ENCODE measurements around the gene CCDC89.
A peak's percentile ranks its signal among the peaks of the same experiment; 100 is the strongest.

The CCDC89 gene

GRCh38 chr11:85685820-85686459 lies at the start of gene CCDC89:
Gene CCDC89 (minus strand): TSS chr11:85686195. CDS start chr11:85686130, 65 bp downstream.
- DNase-seq = peak; percentile 91

GRCh38 chr11:85732965-85733364 lies 47.0 kb upstream of the CCDC89 start:
- DNase-seq = no peak

GRCh38 chr11:85726381-85726780 lies 40.4 kb upstream of the CCDC89 start:
- no peak for DNase-seq

DNA sequence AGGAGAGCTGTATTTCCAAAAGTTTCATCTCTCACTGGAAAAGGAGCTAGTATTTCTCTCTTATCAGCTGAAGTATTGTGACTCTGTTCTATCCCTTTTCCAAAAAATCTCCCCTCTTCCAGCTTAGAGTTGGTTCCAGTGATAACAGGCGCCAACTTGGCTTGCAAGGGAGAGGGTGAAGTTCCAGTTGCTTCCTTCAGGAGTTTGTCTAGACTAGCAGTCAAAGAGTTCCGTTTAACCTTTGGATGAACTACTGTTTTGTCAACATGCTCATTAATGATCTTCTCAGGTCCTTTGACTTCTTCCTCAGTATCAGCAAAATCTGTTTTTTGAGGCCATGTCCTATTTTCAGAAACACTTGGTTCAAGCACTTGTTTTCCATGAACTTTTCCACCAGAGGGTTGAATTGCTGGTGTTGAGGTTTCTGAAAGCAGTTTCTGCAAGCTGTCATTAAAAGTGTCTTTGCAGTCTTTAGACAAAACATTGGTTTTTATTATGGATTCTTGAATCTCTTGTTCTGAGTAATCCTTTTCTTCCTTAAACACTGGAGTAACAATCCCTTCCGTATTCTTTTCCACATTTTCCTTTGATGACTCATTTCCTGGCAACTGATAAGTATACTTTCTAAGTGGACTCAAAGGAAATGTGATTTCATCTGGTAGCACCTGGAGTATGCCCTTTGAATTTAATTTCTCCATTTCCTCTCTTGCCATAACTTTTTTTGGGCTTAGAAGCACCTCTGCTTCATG lies 39.7 kb upstream of the CCDC89 start:
- DNase-seq = no peak

GRCh38 chr11:85724748-85725465 lies 38.9 kb upstream of the CCDC89 start:
- DNase-seq = no peak

DNA sequence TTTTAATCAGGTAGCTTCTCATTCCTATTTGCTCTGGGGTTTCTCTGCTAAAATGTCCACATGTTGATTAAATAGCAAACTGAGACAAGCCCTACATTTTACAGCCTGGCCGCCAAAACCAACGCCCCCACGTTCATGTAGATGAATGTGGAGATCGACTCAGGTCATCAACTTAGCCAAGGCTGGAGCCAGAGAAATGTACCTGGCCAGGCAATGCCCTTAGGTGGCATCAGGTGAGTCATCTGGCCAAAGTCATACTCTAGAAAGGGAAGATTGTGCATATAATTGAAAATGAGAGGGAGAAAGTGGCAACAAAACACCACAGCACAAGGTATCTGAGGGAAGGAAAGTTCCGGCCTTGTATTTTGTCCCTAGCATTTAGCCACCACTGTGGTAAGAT lies 37.1 kb upstream of the CCDC89 start:
- DNase-seq = no peak

DNA sequence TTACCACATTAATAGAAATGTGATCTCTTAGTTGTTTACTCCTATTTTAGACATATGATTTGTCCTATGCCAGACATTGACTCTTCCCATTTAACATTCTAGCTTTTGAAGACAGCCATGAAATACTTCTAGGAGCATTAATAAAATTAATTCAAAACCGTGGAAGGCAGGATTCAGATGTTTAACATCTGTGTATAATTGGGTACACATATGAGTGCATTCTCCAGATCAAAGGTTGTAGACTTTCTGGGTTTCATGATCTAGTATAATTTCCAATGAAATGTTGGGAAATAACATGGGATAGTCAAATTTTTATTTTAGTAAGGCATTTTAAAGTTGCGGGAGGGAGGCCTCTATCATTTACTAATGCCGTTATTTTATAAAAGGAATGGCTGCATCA lies 35.2 kb upstream of the CCDC89 start:
- DNase-seq = no peak

- no peak for DNase-seq
Observed at GRCh38 chr11:85718991-85719807, 33.2 kb upstream of the CCDC89 start.

- no peak for DNase-seq
Observed at GRCh38 chr11:85718126-85718943, 32.3 kb upstream of the CCDC89 start.

DNA sequence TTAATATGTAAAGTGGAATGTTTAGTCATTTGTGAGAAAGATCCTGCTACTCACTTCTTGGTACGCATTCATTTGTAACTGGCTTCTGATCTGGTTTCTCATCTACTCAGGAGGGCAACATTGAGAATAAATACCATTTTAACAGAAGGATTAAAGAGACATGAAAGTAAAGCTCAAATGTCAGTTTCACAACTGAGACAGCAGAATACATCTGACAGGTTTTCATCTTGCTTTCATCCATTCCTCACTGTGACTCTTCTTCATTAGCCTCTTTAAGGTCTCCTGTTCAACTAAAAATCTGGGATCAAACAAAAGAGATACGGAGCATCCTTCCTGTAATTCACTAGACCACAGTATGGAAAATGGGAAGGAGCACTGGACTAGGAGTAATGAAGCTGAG lies 31.4 kb upstream of the CCDC89 start:
- no peak for DNase-seq

GRCh38 chr11:85712953-85713352 lies 27.0 kb upstream of the CCDC89 start:
- DNase-seq = no peak

GRCh38 chr11:85710917-85711316 lies 24.9 kb upstream of the CCDC89 start:
- DNase-seq = peak; percentile 1

- no peak for DNase-seq
Observed at GRCh38 chr11:85709941-85710702, 24.1 kb upstream of the CCDC89 start.

GRCh38 chr11:85705800-85706199 lies 19.8 kb upstream of the CCDC89 start:
- no peak for DNase-seq

- DNase-seq = no peak
Observed at GRCh38 chr11:85704967-85705366, 19.0 kb upstream of the CCDC89 start.

DNA sequence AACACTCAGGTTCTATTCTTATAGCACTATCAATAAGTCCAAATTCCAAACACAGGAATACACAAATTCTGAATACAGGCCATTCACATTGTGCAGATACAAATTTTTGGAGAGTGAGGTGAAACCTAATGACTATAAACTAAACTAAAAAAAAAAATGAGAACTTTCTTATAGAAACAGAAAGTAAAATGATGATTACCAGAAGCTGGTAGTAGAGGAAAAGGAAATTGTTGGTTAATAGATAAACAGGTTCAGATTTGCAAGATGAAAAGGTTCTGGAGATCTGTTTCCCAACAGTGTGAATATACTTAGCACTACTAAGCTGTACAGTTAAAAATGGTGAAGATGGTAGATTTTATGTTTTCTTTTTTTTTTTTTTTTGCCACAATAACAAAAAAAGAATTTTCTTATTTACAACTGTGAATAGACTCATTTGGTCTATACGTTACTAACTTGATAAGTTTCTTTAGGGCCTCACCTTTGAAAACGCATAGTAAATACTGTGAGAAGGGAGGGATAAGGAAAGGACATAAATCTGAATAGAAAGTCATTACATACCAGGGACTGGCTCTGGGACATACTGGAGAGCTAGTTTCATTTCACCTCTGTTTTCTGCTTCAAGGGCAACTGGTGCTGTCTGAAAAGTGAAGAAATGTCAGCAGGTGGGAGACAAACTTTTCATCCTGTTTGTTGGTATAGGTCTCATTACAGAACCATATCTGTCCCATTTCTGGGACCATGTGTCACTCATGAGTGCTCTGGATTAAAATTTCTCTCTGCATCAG lies 14.2 kb upstream of the CCDC89 start:
- no peak for DNase-seq

DNA sequence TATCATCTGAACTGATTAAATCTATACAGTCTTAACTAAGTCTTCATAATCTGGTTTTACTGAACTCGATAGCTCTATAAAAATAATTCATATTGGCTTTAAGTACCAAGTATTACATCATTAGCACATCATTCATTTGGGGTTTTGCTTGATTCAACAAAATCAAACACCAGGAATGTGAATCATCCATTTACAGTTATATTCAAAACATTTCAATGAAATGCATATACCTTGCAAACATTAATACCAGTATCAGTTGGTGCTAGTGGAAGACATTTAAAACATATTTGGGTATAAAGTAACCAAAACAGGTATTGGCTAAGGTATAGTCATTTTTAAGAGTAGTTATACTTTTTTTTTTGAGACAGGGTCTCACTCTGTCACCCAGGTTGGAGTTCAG lies 12.2 kb upstream of the CCDC89 start:
- no peak for DNase-seq

DNA sequence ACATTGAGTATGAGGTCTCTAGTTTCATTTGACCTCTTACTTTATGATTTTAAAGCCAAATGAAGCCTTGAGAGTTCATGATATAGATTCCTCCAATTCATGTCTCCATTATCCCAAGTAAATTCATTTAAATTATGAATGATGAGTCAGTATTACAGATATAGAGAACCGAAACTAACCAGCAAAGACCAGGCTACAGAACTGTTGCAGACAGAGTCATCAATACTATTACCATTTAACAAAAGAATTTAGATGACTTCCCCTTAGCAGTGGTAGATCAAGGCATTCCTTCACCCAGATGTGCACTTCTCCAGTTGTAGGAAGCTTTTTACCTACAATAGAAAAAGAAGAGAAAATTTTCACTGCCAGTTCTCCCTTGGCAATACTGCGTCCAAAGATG lies 11.8 kb upstream of the CCDC89 start:
- DNase-seq = no peak

DNA sequence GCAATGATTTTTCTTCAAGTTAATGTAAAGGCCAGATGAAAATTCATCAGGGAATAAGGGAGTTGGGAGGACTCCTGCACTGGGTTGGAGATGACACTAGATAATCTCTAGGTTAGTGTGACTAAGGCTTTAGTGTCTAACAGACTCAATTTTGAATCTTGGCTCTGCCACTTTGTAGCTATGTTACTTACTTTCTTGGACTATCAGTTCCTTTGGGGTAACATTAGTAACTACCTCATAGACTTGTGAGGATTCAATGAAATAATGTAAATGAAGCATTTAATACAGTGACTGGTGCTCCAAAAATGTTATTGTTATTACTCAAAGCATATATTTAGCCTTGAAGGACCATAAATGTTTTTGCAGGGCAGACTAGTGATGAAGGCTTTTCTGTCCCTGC lies 9.6 kb upstream of the CCDC89 start:
- no peak for DNase-seq

DNA sequence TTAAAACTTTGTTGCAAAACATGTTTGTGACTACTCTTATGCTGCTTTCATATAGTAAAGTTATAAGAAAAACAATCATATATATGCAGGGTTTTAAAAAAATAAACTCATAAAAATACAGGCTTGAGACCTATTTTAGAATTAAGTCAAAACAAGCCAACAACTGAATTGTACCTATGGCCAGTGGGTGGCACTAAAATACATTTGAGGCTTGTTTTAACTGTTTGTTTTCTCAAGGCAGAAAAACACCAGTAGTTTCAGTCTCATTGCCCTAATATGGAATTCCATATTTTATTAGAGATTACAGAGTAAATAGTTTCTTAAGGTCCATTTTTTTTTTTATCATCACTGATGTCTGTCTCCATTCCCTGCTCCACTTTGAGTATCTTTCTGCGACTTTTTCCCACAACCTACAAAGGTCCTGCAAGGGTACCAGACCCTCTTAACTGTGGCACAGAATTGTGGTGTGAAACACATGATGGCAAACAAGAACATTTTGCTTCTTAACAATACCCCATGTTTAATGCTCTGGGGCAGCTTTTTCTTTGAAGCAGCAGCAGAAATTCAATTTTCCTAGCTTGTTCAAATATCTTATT lies 8.5 kb upstream of the CCDC89 start:
- DNase-seq = peak; percentile 6

Data from NCI-H1105 treated with DMSO at 0.1 percent for 48 hours (cell line).